Measurements from ENCODE around the gene ZSCAN4.
A peak's percentile ranks its signal among the peaks of the same experiment; 100 is the strongest.

The ZSCAN4 gene

GRCh38 chr19:57689750-57690149, 21.0 kb downstream of the ZSCAN4 start:
- no peak overlapping the region for H3K4me3 Mint-ChIP-seq
- peaks cover 0 to under 1% of the 10 kb centered on the region in 2 donors for H3K4me1 Mint-ChIP-seq (ENCODE audit: low read depth in 2 of 2)
- H3K9me3 Mint-ChIP-seq, result peaks cover 20 to 34% of the 10 kb centered on the region in 2 donors
- H3K27ac Mint-ChIP-seq, result no peak overlapping the region
- H3K36me3 Mint-ChIP-seq (ENCODE audit: insufficient read depth), result peaks cover 18% of the 10 kb centered on the region
- H3K27me3 Mint-ChIP-seq, result no peaks in the 10 kb centered on the region
- ATAC-seq (replicated peaks) (no peak), DNase-seq (no peak)

GRCh38 chr19:57701625-57702024, 32.9 kb downstream of the ZSCAN4 start:
- ATAC-seq (replicated peaks) (no peak), DNase-seq (no peak)
- H3K9me3 Mint-ChIP-seq, result peaks cover 32 to 44% of the 10 kb centered on the region in 2 donors
- peaks cover 0 to under 1% of the 10 kb centered on the region in 2 donors for H3K27me3 Mint-ChIP-seq
- H3K36me3 Mint-ChIP-seq (ENCODE audit: insufficient read depth), result peaks cover 9% of the 10 kb centered on the region
- no peak overlapping the region for H3K4me3 Mint-ChIP-seq
- H3K27ac Mint-ChIP-seq, result no peak overlapping the region
- no peaks in the 10 kb centered on the region for H3K4me1 Mint-ChIP-seq (ENCODE audit: low read depth in 2 of 2)

- ATAC-seq (replicated peaks) (no peak), DNase-seq (no peak)
- peaks cover 3 to 9% of the 10 kb centered on the region in 2 donors for H3K4me1 Mint-ChIP-seq (ENCODE audit: low read depth in 2 of 2)
- H3K36me3 Mint-ChIP-seq (ENCODE audit: insufficient read depth), result peaks cover 9% of the 10 kb centered on the region
- H3K4me3 Mint-ChIP-seq, result no peak overlapping the region
- peaks cover 38 to 50% of the 10 kb centered on the region in 2 donors for H3K9me3 Mint-ChIP-seq
- H3K27ac Mint-ChIP-seq, result no peak overlapping the region
- peaks cover 5 to 25% of the 10 kb centered on the region in 2 donors for H3K27me3 Mint-ChIP-seq
These were observed 37.6 kb downstream of the ZSCAN4 start for GRCh38 chr19:57706346-57706745.

- Mint-ChIP-seq H3K9me3 (peaks cover 29 to 34% of the 10 kb centered on the region in 2 donors), H3K27me3 (peaks cover 5 to 25% of the 10 kb centered on the region in 2 donors), H3K4me1 (ENCODE audit: low read depth in 2 of 2) (peaks cover 3 to 9% of the 10 kb centered on the region in 2 donors), H3K27ac (peak within 1 kb of the TSS; percentile 8 to 85), H3K36me3 (ENCODE audit: insufficient read depth) (no peaks in the 10 kb centered on the region), H3K4me3 (peak within 1 kb of the TSS; percentile 77 to 78)
- ATAC-seq (replicated peaks) (peak; percentile 78), DNase-seq (peak in 2 of 3 experiments; percentile 5 to 20)
These were observed 40.1 kb downstream of the ZSCAN4 start, which contains the start of gene ZNF154 for GRCh38 chr19:57708641-57709361. Gene ZNF154 (minus strand): TSS chr19:57709204. CDS start chr19:57708971, 233 bp downstream.

- no peak overlapping the region for H3K4me3 Mint-ChIP-seq
- ATAC-seq (replicated peaks) (no peak), DNase-seq (no peak)
- no peaks in the 10 kb centered on the region for H3K36me3 Mint-ChIP-seq (ENCODE audit: insufficient read depth)
- H3K4me1 Mint-ChIP-seq (ENCODE audit: low read depth in 2 of 2), result peaks cover 3 to 9% of the 10 kb centered on the region in 2 donors
- H3K27ac Mint-ChIP-seq, result no peak overlapping the region
- peaks cover 5 to 25% of the 10 kb centered on the region in 2 donors for H3K27me3 Mint-ChIP-seq
- H3K9me3 Mint-ChIP-seq, result peaks cover 26 to 28% of the 10 kb centered on the region in 2 donors
These were observed 40.9 kb downstream of the ZSCAN4 start for GRCh38 chr19:57709616-57710015.

GRCh38 chr19:57712222-57712621, 43.5 kb downstream of the ZSCAN4 start:
- no peak overlapping the region for H3K27ac Mint-ChIP-seq
- peaks cover 16 to 18% of the 10 kb centered on the region in 2 donors for H3K9me3 Mint-ChIP-seq
- ATAC-seq (replicated peaks) (no peak), DNase-seq (no peak)
- H3K4me1 Mint-ChIP-seq (ENCODE audit: low read depth in 2 of 2), result peaks cover 3 to 7% of the 10 kb centered on the region in 2 donors
- H3K4me3 Mint-ChIP-seq, result no peak overlapping the region
- H3K27me3 Mint-ChIP-seq, result peaks cover 5 to 18% of the 10 kb centered on the region in 2 donors
- no peaks in the 10 kb centered on the region for H3K36me3 Mint-ChIP-seq (ENCODE audit: insufficient read depth)

GRCh38 chr19:57719424-57719823, 50.7 kb downstream of the ZSCAN4 start:
- no peak for ATAC-seq (replicated peaks)
- Mint-ChIP-seq H3K36me3 (ENCODE audit: insufficient read depth) (peaks cover 27% of the 10 kb centered on the region), H3K27ac (no peak overlapping the region), H3K9me3 (peaks cover 15 to 16% of the 10 kb centered on the region in 2 donors), H3K4me1 (ENCODE audit: low read depth in 2 of 2) (peaks cover 2 to 9% of the 10 kb centered on the region in 2 donors), H3K4me3 (no peak overlapping the region), H3K27me3 (no peaks in the 10 kb centered on the region)
- no peak for DNase-seq

GRCh38 chr19:57719901-57720519, 51.3 kb downstream of the ZSCAN4 start:
- H3K4me1 Mint-ChIP-seq (ENCODE audit: low read depth in 2 of 2), result peaks cover 3 to 13% of the 10 kb centered on the region in 2 donors
- H3K4me3 Mint-ChIP-seq, result no peak overlapping the region
- no peaks in the 10 kb centered on the region for H3K27me3 Mint-ChIP-seq
- ATAC-seq (replicated peaks) (no peak), DNase-seq (no peak)
- peaks cover 27% of the 10 kb centered on the region for H3K36me3 Mint-ChIP-seq (ENCODE audit: insufficient read depth)
- peaks cover 12 to 16% of the 10 kb centered on the region in 2 donors for H3K9me3 Mint-ChIP-seq
- no peak overlapping the region for H3K27ac Mint-ChIP-seq

- peaks cover 5 to 13% of the 10 kb centered on the region in 2 donors for H3K4me1 Mint-ChIP-seq (ENCODE audit: low read depth in 2 of 2)
- H3K4me3 Mint-ChIP-seq, result no peak overlapping the region
- no peak for ATAC-seq (replicated peaks)
- H3K36me3 Mint-ChIP-seq (ENCODE audit: insufficient read depth), result peaks cover 27% of the 10 kb centered on the region
- H3K9me3 Mint-ChIP-seq, result peaks cover 10 to 16% of the 10 kb centered on the region in 2 donors
- no peak overlapping the region for H3K27ac Mint-ChIP-seq
- DNase-seq, result no peak
- no peaks in the 10 kb centered on the region for H3K27me3 Mint-ChIP-seq
These were observed 52.1 kb downstream of the ZSCAN4 start for GRCh38 chr19:57720878-57721277.
